ENCODE results near the gene INTS7.

INTS7 gene

GRCh38 chr1:211902624-211903291 lies 132.6 kb downstream of the INTS7 start:
- DNase-seq = no peak

GRCh38 chr1:211901945-211902344 lies 133.4 kb downstream of the INTS7 start:
- no peak for DNase-seq

- DNase-seq = no peak
Measured at GRCh38 chr1:211900441-211900840, 134.9 kb downstream of the INTS7 start.

- no peak for DNase-seq
Measured at GRCh38 chr1:211896958-211897357, 138.4 kb downstream of the INTS7 start.

GRCh38 chr1:211895126-211895759 lies 140.1 kb downstream of the INTS7 start:
- DNase-seq = no peak

GRCh38 chr1:211894312-211894711 lies 141.0 kb downstream of the INTS7 start:
- DNase-seq = no peak

GRCh38 chr1:211893260-211893659 lies 142.1 kb downstream of the INTS7 start:
- no peak for DNase-seq

GRCh38 chr1:211892577-211892976 lies 142.8 kb downstream of the INTS7 start:
- DNase-seq = no peak

- no peak for DNase-seq
Measured at GRCh38 chr1:211891708-211892107, 143.6 kb downstream of the INTS7 start.
